Ectodermal cell (in vitro differentiated cells): ENCODE data around the gene CBLN4.

Experiments
- H3K27ac ChIP-seq: 2 replicates; pipeline ENCODE4 v1.7.0; 2013; ENCODE audit warnings: mild to moderate bottlenecking, low read depth, low read length; ENCODE audit not compliant: insufficient read depth, poor library complexity, severe bottlenecking
- H3K27me3 ChIP-seq: 2 replicates; pipeline ENCODE4 v1.7.0; 2013; ENCODE audit warnings: mild to moderate bottlenecking, low read length; ENCODE audit not compliant: insufficient read depth, control insufficient read depth, poor library complexity, severe bottlenecking
- H3K36me3 ChIP-seq: one replicate; pipeline ENCODE4 v1.7.0; 2013; ENCODE audit warnings: low read length; ENCODE audit not compliant: control insufficient read depth, insufficient read depth
- H3K4me1 ChIP-seq: one replicate; pipeline ENCODE4 v1.7.0; 2013; ENCODE audit warnings: low read length; ENCODE audit not compliant: control insufficient read depth, insufficient read depth
- H3K4me3 ChIP-seq: 2 replicates; pipeline ENCODE4 v1.7.0; 2013; ENCODE audit warnings: low read depth, low read length, control low read depth; ENCODE audit not compliant: insufficient read depth
- H3K9me3 ChIP-seq: 2 replicates; pipeline ENCODE4 v1.7.0; 2013; ENCODE audit warnings: mild to moderate bottlenecking, low read length, moderate library complexity; ENCODE audit not compliant: control insufficient read depth
- WGBS, 2 experiments: methylation state at CpG; one replicate each; pipeline ENCODE4 v1.1.7; 2013; ENCODE audit warnings: missing lambda C conversion rate in 2 of 2; 5-methylcytosine and 5-hydroxymethylcytosine counted together

CBLN4 gene

GRCh38 chr20:56002908-56003800 lies 2.2 kb downstream of the CBLN4 start:
- H3K4me1 ChIP-seq: no peaks in the 10 kb centered on the region
- no peaks in the 10 kb centered on the region for H3K36me3 ChIP-seq
- H3K27me3 ChIP-seq: no peaks in the 10 kb centered on the region
- H3K4me3 ChIP-seq: no peak overlapping the region
- peaks cover 10% of the 10 kb centered on the region for H3K9me3 ChIP-seq
- H3K27ac ChIP-seq: no peak overlapping the region
- 82 to 86% methylated on average over 38 of the region's 38 CpGs for WGBS, 2 experiments

DNA sequence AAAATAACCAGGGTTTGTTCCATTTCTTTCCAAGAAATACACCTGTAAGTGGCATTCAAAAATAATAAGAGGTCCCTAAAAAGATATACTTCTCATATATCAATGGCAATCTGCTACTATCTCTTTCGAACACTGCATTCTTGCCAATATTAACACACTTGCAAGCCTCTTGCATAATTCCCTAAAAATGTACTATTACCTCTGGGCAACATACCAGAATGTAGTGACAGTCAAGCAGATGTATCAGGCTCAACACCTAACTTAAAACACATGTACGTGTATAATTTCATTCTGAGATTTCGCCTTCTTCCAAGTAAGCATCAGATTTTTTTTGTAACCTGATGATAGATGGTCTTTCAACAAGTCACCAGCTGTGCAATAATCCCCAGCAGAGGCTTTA lies 3.4 kb downstream of the CBLN4 start:
- Histone ChIP-seq H3K36me3 (no peaks in the 10 kb centered on the region), H3K27me3 (no peaks in the 10 kb centered on the region), H3K27ac (no peak overlapping the region), H3K4me1 (no peaks in the 10 kb centered on the region), H3K4me3 (no peak overlapping the region), H3K9me3 (peaks cover 11% of the 10 kb centered on the region)
- WGBS, 2 experiments: 72 to 78% methylated on average over 3 of the region's 3 CpGs

DNA sequence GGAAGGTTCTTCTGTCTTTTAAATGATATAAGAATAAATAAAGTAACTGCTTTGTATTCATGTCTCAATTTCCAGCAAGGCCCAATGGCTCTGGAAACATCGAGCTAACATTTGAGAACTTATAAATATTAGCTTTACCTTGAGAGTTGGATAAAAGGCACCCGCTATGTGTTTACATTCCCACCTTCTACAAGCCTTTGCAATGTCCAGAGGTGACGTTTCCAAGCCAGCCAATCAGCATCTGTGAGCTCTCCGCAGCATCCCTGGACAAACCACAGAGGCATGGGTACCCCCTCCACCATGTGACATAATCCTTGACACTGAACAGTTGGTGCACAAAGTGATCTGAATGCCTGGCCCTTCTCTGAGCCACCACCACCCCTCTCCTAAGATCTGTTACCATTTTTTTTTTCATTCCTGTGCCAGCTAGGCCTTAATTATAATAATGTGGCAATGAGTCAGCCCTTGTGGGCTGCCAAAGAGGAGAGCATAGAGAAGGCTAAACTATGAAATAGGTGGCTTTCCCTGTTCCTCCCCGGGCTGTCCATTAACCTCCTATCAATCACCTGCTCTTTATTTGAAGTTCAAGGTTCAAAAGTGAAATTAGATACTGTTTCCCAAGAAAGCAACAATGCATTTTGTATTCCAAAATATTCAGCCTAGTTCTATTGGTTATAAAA lies 4.1 kb downstream of the CBLN4 start:
- Histone ChIP-seq H3K4me1 (no peaks in the 10 kb centered on the region), H3K4me3 (no peak overlapping the region), H3K27ac (no peak overlapping the region), H3K27me3 (no peaks in the 10 kb centered on the region), H3K36me3 (no peaks in the 10 kb centered on the region), H3K9me3 (peaks cover 15% of the 10 kb centered on the region)
- 61 to 63% methylated on average over 5 of the region's 5 CpGs for WGBS, 2 experiments

DNA sequence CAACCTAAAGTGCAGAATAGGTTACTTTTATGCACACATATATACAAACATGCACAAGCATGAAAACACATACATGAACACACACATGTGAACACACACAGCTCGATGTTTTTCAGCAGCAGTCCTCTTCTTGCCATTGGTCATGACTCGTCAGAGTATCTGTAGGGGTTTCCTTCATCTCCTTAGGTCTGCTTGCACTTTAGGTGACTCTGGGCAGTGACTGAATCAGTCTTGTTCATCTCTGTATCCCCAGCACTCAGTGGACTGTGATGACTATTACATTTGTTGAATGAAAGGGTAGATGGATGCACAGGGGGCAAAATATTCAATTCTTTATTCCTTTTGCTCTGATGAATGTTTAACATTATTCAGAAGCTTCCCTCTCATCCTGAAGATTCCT lies 26.8 kb downstream of the CBLN4 start:
- Histone ChIP-seq H3K27me3 (no peaks in the 10 kb centered on the region), H3K27ac (no peak overlapping the region), H3K4me1 (no peaks in the 10 kb centered on the region), H3K9me3 (peaks cover 17% of the 10 kb centered on the region), H3K36me3 (no peaks in the 10 kb centered on the region), H3K4me3 (no peak overlapping the region)
- WGBS, 2 experiments: 60 to 67% methylated on average over 2 of the region's 2 CpGs

GRCh38 chr20:55977690-55978459 lies 27.4 kb downstream of the CBLN4 start:
- Histone ChIP-seq H3K9me3 (peaks cover 18% of the 10 kb centered on the region), H3K4me1 (no peaks in the 10 kb centered on the region), H3K27me3 (no peaks in the 10 kb centered on the region), H3K36me3 (no peaks in the 10 kb centered on the region), H3K27ac (no peak overlapping the region), H3K4me3 (no peak overlapping the region)
- 74 to 75% methylated on average over 6 of the region's 6 CpGs for whole genome bisulfite sequencing, 2 experiments

DNA sequence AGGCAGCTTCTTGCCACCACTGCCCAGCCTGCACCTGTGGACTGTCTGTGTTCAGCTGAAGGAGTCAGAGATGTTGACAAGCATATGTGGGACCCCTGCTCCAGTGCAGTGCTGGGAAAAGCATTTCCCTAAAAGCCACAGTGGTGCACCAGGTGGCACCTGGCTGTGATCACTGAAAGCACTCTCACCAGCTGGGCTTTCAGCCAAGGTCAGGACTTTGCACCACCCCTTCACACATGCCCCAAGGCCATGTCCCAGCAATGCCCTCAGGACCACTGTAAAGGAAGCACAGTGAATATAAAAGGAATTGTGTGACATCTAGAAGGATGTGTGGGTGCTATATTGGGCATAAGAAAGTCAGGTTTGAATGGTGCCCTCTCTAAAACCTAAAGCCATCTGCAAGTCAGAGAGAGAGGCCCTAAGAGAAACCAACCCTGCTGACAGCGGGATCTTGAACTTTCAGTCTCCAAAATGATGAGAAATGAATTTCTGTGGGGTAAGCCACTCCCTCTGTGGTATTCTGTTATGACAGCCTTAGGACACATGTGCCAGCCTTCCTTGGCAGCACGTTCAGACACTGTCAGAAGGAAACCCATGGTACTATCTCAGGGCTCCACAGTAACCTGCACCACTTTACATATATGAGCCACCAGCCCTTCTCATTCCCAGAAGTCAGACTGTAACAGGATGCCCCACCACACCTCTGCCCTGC lies 30.7 kb downstream of the CBLN4 start:
- Histone ChIP-seq H3K27ac (no peak overlapping the region), H3K27me3 (no peaks in the 10 kb centered on the region), H3K4me3 (no peak overlapping the region), H3K36me3 (no peaks in the 10 kb centered on the region), H3K9me3 (peaks cover 22% of the 10 kb centered on the region), H3K4me1 (no peaks in the 10 kb centered on the region)
- WGBS, 2 experiments: 45 to 47% methylated on average over 2 of the region's 2 CpGs

- no peaks in the 10 kb centered on the region for H3K27me3 ChIP-seq
- peaks cover 13% of the 10 kb centered on the region for H3K9me3 ChIP-seq
- no peak overlapping the region for H3K27ac ChIP-seq
- no peaks in the 10 kb centered on the region for H3K36me3 ChIP-seq
- H3K4me1 ChIP-seq: no peaks in the 10 kb centered on the region
- WGBS, 2 experiments: 21 to 25% methylated on average over 1 of the region's 1 CpG
- no peak overlapping the region for H3K4me3 ChIP-seq
Measured at GRCh38 chr20:55964790-55965189, 40.5 kb downstream of the CBLN4 start.

DNA sequence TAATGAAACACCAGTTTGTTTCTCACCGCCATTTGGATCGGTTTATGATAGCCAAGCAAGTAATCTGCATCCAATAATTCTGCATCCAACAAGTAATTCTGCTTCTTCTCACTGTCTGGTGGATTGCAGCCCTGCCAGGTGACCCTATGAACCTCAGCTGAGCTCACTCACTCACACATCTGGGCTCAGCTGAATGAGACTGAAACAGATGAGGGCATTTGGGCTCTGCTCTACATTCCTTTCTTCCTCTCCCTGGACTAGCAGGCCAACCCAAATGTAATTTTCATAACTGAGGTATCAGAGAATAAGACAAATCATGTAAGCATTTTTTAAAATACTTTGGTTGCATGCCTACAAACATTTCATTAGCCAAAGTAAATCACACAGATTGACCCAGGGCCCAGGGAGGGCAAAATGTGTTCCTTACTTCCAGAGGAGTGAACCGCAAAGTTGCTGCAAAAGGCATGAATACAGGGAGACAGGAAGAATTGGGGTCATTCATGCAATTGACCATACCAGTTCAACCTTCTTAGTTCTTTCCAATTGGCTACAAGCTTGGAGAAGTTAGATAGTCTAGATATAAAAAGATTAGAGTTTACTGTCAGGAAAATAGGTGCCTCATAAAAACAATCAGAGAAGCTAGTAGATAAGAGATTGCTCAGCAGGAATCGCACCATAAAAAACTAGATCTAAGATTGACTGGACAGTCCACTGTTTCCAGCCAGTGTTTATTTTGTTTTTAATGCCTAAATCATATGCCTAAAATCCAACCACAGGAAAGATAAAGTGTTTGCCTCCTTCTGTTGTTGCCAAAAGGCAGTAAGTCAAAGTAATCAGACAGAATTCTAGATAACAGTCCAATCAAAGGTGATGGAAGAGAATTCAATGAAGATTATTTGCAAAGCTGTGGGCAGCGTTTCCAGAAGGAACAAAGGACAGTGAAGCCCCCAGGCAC lies 43.7 kb downstream of the CBLN4 start:
- Histone ChIP-seq H3K9me3 (peaks cover 14% of the 10 kb centered on the region), H3K36me3 (no peaks in the 10 kb centered on the region), H3K4me3 (no peak overlapping the region), H3K4me1 (no peaks in the 10 kb centered on the region), H3K27me3 (no peaks in the 10 kb centered on the region), H3K27ac (no peak overlapping the region)
- WGBS, 2 experiments: 61 to 63% methylated on average over 4 to 5 of the region's 5 CpGs

- Histone ChIP-seq H3K36me3 (no peaks in the 10 kb centered on the region), H3K4me3 (no peak overlapping the region), H3K27me3 (no peaks in the 10 kb centered on the region), H3K4me1 (no peaks in the 10 kb centered on the region), H3K27ac (no peak overlapping the region), H3K9me3 (peaks cover 19% of the 10 kb centered on the region)
- WGBS, 2 experiments: 48 to 56% methylated on average over 2 of the region's 2 CpGs
Measured at GRCh38 chr20:55953201-55953600, 52.1 kb downstream of the CBLN4 start.
